BE2C (cell line): ENCODE measurements around the gene PCK2.

Source experiments
- DNase-seq: peaks from one replicate; pipeline ENCODE4 v3.0.0-alpha.2; 2020
- H3K27me3 ChIP-seq: fragments of 250-450 bp; sonication (Bioruptor Pico); 2 replicates; pipeline ENCODE4 v1.5.1; 2020; ENCODE audit warnings: mild to moderate bottlenecking
- H3K36me3 ChIP-seq: fragments of 250-450 bp; sonication (Bioruptor Pico); 2 replicates; pipeline ENCODE4 v1.5.1; 2020; ENCODE audit warnings: mild to moderate bottlenecking
- H3K4me1 ChIP-seq: fragments of 250-450 bp; sonication (Bioruptor Pico); 2 replicates; pipeline ENCODE4 v1.5.1; 2020
- H3K4me3 ChIP-seq: 2 replicates; pipeline ENCODE4 v1.5.1; 2011; ENCODE audit warnings: low read depth, low read length
- H3K9me3 ChIP-seq: fragments of 250-450 bp; sonication (Bioruptor Pico); 2 replicates; pipeline ENCODE4 v1.5.1; 2020
- TF ChIP-seq, protein P1 (sequence below): IDR thresholded peaks from 2 replicates; pipeline ENCODE4 v1.5.1; 2012; ENCODE audit warnings: mild to moderate bottlenecking, low read depth, low read length

The PCK2 gene

DNA sequence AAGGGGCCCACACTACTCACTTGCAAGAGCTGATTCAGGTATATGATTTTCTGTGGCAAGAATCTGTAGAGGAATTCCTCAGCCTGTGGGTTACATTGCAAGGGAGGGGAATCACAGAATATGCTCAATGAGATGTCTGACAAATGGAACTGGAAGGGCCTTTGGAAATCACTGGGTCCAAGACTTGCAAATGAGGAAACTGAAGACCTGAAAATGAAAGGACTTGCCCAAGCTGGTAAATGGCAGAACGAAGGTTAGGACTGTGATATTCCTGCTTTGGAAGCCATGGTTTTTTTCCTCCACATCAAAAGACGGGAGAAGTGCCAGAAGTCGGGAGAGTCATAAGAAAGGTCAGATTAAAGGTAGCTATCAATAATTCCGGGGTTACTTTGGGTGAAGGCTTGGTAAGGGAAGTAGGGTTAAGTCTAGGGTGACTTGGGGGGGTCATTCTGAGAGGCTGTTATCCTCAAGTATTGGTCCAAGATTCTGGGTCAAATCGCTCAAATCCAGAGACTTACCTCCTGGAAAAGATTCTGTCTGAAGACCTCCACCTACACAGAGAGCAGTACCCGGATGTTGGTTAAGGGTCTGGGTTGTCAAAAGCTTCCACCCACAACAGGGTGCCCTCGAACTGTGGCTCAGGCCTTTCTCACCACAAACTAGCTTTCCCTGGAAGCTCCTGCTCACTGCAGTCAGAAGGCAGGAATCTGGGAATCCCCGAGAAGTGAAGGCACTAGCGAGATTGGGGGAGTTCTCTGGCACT, 51.8 kb downstream of the PCK2 start:
- Histone ChIP-seq H3K9me3 (no peaks in the 10 kb centered on the region), H3K4me1 (no peaks in the 10 kb centered on the region), H3K36me3 (peaks cover 17% of the 10 kb centered on the region), H3K27me3 (no peaks in the 10 kb centered on the region), H3K4me3 (peak overlapping the region; percentile 90)
- DNase-seq, result no peak
- TF ChIP-seq, protein P1, sequence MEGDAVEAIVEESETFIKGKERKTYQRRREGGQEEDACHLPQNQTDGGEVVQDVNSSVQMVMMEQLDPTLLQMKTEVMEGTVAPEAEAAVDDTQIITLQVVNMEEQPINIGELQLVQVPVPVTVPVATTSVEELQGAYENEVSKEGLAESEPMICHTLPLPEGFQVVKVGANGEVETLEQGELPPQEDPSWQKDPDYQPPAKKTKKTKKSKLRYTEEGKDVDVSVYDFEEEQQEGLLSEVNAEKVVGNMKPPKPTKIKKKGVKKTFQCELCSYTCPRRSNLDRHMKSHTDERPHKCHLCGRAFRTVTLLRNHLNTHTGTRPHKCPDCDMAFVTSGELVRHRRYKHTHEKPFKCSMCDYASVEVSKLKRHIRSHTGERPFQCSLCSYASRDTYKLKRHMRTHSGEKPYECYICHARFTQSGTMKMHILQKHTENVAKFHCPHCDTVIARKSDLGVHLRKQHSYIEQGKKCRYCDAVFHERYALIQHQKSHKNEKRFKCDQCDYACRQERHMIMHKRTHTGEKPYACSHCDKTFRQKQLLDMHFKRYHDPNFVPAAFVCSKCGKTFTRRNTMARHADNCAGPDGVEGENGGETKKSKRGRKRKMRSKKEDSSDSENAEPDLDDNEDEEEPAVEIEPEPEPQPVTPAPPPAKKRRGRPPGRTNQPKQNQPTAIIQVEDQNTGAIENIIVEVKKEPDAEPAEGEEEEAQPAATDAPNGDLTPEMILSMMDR, result no peak

DNA sequence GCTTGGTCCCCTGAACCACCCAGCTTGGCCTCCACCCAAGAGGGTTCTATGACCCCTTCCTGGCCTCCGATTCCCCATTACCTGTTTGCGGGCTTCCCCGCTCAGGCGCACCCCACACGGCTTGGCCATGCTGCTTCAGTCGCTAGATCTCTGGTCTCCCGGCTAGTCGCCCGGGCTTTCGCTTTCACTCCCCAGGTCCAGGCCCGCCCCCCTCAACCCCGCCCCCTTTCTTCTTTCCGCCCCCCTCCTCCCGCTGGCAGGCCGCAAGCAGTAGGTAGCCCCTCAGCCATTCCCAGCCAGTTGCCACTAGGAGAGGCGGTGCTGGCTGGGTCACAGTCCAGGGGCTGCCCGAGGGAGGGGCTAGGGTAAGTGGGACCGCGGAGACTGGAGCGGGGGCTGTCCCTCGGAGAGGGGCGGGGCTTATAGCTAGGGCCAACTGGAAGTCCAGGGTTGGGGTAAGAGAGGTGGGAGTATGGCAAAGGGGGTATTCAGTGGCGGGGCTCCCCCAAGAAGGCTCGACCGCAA, 52.4 kb downstream of the PCK2 start, which contains the start of gene PSME2:
Gene PSME2, minus strand, starts transcription at position 158 of the 525 bp plus-strand sequence. Its CDS starts 29 bp downstream, at position 129.
- peak; percentile 99 for DNase-seq
- Histone ChIP-seq H3K27me3 (no peaks in the 10 kb centered on the region), H3K4me3 (peak within 1 kb of the TSS; percentile 90), H3K9me3 (no peaks in the 10 kb centered on the region), H3K4me1 (no peaks in the 10 kb centered on the region), H3K36me3 (peaks cover 23% of the 10 kb centered on the region)
- TF ChIP-seq, protein P1, result no peak

DNA sequence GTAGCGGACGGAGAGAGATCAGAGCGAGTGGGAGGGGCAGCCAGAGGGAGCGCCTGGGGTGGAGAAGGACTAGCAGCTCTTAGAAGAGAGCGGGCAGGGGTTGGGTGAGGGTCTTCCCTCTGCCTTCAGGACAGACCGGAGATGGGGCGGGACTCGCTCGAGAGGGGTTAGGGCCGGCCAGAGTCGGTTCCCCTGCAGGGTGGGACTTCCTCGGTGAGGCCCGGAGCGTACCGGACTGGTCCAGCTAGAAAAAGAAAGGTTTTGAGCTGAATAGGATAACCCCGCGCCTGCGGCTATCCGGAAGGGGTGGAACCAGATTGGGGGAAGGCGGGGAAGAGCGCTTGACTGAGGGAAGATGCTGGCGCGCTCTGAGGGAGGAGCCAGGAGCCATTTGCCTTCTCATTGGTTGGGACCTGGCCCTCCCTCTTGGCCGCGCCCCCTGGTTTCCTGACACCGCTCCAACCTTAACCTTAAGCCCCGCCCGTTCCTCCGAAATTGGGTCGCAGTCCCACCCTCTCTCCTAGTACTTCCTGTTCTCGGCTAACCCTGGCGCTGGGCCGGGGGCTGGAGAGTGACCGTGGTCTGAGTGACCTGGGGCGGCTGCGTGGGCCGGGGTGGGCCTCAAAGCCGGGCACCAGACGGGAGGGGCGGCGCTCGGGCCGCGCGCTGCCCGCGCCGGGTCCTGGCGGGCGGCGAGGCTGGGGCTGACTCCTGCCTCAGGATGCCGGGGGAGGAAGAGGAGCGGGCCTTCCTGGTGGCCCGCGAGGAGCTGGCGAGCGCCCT, 53.1 kb downstream of the PCK2 start, which contains the start of gene RNF31:
Gene RNF31, plus strand, starts transcription at position 521 of the 783 bp plus-strand sequence. Its CDS starts 201 bp downstream, at position 722.
- Histone ChIP-seq H3K27me3 (no peaks in the 10 kb centered on the region), H3K9me3 (no peaks in the 10 kb centered on the region), H3K36me3 (peaks cover 28% of the 10 kb centered on the region), H3K4me1 (no peaks in the 10 kb centered on the region), H3K4me3 (peak within 1 kb of the TSS; percentile 90)
- peak; percentile 98 for DNase-seq
- TF ChIP-seq, protein P1, result no peak

DNA sequence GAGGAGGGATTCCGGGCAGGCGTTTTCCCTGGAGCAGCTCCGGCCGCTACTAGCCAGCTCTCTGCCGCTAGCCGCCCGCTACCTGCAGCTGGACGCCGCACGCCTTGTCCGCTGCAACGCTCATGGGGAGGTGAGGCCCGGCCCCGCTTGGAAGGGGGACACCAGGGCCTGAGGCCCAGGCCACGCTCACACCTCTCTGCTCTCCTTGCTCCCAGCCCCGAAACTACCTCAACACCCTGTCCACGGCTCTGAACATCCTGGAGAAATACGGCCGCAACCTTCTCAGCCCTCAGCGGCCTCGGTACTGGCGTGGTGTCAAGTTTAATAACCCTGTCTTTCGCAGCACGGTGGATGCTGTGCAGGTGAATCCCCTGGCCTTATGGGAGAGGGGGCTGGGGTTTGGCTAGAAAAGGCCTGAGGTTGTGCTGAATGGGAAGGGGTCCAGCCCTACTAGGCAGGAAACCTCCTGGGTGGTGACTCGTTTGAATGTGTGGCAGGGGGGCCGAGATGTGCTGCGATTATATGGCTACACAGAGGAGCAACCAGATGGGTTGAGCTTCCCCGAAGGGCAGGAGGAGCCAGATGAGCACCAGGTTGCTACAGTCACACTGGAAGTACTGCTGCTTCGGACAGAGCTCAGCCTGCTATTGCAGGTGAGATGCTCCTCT, 53.8 kb downstream of the PCK2 start:
- TF ChIP-seq, protein P1, result no peak
- no peaks in the 10 kb centered on the region for H3K9me3 ChIP-seq
- H3K4me3 ChIP-seq, result peak overlapping the region; percentile 82
- DNase-seq, result no peak
- no peaks in the 10 kb centered on the region for H3K4me1 ChIP-seq
- H3K27me3 ChIP-seq, result no peaks in the 10 kb centered on the region
- H3K36me3 ChIP-seq, result peaks cover 34% of the 10 kb centered on the region

DNA sequence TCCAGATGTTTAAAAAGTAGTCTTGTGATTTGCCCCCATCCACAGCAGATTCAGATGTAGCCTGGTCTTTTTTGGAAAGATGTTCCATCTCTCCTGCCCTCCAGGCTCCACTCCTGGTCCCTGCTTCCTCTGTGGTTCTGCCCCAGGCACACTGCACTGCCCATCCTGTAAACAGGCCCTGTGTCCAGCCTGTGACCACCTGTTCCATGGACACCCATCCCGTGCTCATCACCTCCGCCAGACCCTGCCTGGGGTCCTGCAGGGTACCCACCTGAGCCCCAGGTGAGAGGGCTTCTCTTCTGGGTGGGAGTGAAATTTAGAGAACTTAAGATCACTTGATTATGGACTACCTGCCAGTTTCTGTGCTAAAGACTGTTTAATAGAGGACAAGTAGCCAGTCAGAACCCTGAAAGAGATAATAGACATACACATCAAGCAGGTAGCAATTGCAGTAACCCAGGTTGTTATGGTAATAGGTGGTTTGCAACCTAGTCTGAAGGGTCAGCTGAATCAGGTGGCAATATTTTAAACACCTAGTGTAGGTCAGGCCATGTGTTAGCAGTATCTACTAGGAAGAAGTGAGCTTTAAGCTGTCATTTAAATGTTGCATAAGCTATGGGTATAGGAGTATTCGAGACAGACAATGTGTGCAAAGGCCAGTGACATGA, 55.3 kb downstream of the PCK2 start:
- H3K4me3 ChIP-seq, result no peak overlapping the region
- H3K36me3 ChIP-seq, result peaks cover 40% of the 10 kb centered on the region
- no peaks in the 10 kb centered on the region for H3K27me3 ChIP-seq
- no peaks in the 10 kb centered on the region for H3K4me1 ChIP-seq
- TF ChIP-seq, protein P1, result no peak
- DNase-seq, result no peak
- H3K9me3 ChIP-seq, result no peaks in the 10 kb centered on the region
